Coronary artery (tissue), 2 donors: ENCODE results near the gene PIK3C2G.
A peak's percentile ranks its signal among the peaks of the same experiment; 100 is the strongest.

Experiments used
- DNase-seq: peaks from one replicate; pipeline ENCODE4 v3.0.0-alpha.2; 2017; ENCODE audit warnings: low spot score
- H3K27ac ChIP-seq, 2 donors: fragments of 200-600 bp; sonication (generic); one replicate each; pipeline ENCODE4 v1.5.1; 2016 to 2019
- H3K4me3 ChIP-seq: fragments of 200-600 bp; sonication (generic); 2 replicates; pipeline ENCODE4 v1.5.1; 2016; ENCODE audit warnings: mild to moderate bottlenecking, moderate library complexity
- TF ChIP-seq, protein P1 (sequence below): fragments of 200-600 bp; sonication (generic); IDR thresholded peaks from one replicate; pipeline ENCODE4 v1.5.1; 2019; ENCODE audit warnings: antibody characterized with exemption

Gene PIK3C2G

DNA sequence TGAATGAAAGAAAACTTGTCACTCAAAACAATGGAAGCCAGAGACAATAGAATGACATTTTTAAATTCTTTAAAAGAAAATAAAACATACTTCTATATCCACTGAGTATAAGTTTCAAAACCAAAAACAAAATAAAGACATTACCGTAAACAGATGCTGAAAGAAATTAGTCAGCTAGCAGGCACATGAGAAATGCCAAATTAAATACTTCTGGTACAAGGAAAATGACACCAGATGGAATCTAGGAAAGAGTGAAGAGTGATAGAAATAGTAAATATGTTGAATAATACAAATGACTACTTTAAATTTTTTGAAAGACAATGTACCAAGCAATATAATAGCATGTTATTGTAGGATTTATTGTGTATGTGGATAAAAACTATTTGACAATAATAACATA is 23.8 kb downstream of the PIK3C2G start:
- DNase-seq = no peak
- TF ChIP-seq, protein P1, sequence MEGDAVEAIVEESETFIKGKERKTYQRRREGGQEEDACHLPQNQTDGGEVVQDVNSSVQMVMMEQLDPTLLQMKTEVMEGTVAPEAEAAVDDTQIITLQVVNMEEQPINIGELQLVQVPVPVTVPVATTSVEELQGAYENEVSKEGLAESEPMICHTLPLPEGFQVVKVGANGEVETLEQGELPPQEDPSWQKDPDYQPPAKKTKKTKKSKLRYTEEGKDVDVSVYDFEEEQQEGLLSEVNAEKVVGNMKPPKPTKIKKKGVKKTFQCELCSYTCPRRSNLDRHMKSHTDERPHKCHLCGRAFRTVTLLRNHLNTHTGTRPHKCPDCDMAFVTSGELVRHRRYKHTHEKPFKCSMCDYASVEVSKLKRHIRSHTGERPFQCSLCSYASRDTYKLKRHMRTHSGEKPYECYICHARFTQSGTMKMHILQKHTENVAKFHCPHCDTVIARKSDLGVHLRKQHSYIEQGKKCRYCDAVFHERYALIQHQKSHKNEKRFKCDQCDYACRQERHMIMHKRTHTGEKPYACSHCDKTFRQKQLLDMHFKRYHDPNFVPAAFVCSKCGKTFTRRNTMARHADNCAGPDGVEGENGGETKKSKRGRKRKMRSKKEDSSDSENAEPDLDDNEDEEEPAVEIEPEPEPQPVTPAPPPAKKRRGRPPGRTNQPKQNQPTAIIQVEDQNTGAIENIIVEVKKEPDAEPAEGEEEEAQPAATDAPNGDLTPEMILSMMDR = no peak
- no peak overlapping the region for H3K4me3 ChIP-seq
- H3K27ac ChIP-seq = no peak overlapping the region

DNA sequence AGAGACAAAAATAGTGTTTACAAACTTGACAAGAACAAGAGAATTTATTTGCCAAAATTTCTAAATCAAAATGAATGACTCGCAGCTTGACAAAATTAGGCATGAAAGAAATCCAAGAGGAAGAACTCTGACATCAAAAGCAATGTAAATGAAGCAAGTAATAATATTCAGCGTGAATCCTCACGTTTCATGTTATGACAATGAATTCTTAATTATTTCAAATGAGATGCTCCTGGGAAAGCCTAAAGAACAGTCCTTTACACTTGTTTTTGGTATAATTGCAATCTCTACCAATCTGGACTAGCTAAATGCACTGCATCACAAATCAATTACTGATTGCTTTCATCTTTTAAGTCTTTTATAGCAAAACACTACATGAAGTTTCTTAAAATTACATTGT is 29.1 kb downstream of the PIK3C2G start:
- Histone ChIP-seq H3K4me3 (no peak overlapping the region), H3K27ac (no peak overlapping the region)
- no peak for DNase-seq
- TF ChIP-seq, protein P1 = no peak

DNA sequence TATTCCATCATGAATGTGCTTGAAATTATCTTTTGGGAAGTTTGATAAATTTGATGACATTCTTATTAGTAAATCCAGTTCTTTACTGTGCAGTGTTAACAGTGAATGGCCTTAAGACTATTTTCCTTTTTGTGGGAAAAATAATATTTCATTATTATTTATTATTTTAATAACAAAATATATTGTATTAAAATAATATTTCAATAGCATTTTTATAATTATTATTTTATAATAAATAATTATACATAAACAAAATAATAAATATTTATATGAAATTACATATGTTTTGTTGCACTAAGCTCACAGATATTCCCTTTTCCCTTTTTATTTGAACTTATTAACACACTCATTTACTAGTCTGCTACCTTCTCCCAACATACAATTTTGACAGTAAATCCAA is 33.6 kb downstream of the PIK3C2G start:
- Histone ChIP-seq H3K27ac (no peak overlapping the region), H3K4me3 (no peak overlapping the region)
- DNase-seq = no peak
- TF ChIP-seq, protein P1 = no peak

DNA sequence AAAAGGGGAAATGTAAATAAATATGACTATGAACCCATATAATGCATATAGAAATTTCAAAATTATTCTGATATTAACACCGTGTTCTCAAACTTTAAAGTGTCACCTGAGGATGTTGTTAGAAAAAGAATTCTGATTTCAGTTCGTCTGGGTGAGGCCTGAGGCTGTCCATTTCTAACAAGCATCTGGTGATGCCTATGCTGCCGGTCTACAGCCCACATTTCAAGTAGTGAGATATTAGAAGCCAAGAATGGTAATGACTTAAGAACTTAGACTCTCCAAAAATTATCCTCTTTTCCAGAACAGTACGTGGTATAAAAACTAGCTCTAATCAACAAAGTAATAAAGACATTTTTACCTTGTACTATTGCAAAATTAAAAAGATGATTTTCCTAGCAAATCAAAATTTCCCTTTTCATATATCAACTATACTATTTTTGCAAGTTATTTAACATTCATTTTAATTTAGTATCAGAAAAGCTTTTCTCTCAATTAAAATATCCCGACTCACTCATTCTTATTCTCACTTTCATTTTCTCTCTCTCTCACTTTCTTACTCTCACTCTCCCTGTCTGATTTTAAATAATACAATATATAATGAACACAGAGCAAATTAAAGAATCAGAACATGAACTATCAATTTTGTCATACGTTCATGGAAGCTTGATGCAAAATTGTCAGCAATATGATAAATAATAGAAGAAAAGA is 35.0 kb downstream of the PIK3C2G start:
- H3K27ac ChIP-seq = no peak overlapping the region
- DNase-seq = no peak
- TF ChIP-seq, protein P1 = no peak
- peak overlapping the region; percentile 21 for H3K4me3 ChIP-seq

DNA sequence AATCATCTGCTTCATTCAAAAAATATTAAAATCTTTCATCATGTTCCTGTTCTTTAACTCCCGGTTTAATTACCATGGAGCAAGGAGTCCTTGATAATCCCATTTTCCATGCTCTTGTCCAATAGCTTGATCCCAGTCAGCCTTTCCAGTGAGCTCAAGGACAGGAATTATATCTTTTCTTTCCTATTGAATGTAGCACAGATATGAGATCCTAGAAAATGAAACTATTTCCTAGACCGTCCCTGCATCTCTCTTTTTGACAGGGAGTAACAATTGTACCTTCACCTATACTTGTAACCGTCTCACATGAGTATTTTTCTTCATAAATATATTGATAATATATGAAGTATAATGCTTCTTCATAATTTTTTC is 35.6 kb downstream of the PIK3C2G start:
- Histone ChIP-seq H3K4me3 (peak overlapping the region; percentile 21), H3K27ac (no peak overlapping the region)
- TF ChIP-seq, protein P1 = no peak
- DNase-seq = no peak

DNA sequence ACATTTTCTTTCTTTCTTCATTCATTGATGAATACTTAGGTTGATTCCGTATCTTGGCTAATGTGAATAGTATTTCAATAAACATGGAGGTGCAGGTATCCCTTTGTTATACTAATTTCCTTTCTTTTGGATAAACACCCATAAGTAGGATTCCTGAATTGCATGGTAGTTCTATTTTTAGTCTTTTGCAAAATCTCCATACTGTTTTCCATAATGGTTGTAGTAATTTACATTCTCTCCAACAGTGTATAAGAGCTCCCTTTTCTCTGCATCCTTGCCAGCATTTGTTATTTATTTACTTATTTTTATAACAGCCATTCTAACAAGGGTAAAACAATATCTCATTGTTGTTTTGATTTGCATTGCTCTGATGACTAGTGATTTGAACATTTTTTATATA is 36.6 kb downstream of the PIK3C2G start:
- no peak overlapping the region for H3K4me3 ChIP-seq
- no peak for DNase-seq
- no peak overlapping the region for H3K27ac ChIP-seq
- TF ChIP-seq, protein P1 = no peak

DNA sequence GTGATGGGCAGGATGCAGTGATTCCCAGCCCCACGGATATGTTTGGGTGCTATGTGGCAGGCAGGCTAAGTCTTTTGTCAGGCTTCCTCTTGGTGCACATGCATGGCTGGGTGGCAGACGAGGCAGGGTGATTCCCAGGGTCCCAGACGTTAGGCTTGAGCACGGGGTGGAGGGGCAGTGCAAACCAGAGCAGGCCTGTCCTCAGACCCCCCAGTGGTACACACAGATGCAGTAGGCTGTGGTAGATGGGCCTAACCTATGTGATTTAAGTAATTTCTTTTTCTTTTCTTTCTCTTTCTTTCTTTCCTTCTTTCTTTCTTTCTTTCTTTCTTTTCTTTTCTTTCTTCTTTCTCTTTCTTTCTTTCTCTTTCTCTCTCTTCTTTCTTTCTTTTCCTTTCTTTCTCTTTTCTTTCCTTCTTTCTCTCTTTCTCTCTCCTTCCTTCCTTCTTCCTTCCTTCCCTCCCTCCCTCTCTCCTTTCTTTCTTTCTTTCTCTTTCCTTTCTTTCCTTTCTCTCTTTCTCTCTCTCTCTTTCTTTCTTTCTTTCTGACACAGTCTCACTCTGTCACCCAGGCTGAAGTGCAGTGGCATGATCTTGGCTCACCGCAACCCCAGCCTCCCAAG is 41.6 kb downstream of the PIK3C2G start:
- Histone ChIP-seq H3K27ac (no peak overlapping the region), H3K4me3 (no peak overlapping the region)
- TF ChIP-seq, protein P1 = no peak
- DNase-seq = no peak
